D721Med (cell line): ENCODE measurements around the gene NPAS2.

Source experiments
- DNase-seq: peaks from one replicate; pipeline ENCODE4 v3.0.0; 2011; ENCODE audit warnings: low spot score; ENCODE audit not compliant: insufficient read length
- FAIRE-seq: peaks from 2 replicates; lab custom pipeline; 2011; peaks lifted over from hg19 to GRCh38; lab: Jason Lieb, UNC
- TF ChIP-seq, protein P1 (sequence below): IDR thresholded peaks from 2 replicates; pipeline ENCODE4 v1.5.1; 2012; ENCODE audit warnings: mild to moderate bottlenecking, control low read depth; ENCODE audit not compliant: insufficient read depth; ENCODE audit errors: missing control alignments

NPAS2 gene

DNA sequence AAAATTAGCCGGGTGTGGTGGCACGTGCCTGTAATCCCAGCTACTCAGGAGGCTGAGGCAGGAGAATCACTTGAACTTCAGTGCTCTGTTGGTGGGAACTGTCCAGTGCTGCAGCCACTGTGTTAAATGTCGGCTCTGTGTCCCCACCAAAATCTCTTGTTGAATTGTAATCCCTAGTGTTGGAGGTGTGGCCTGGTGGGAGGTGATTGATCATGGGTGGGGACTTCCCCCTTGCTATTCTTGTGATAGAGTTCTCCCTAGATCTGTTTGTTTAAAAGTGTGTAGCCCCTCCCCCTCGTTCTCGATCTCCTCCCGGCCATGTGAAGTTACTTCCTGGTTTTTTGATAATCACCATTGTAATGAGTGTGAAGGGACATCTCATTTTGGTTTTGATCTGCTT lies 172.3 kb downstream of the NPAS2 start:
- TF ChIP-seq, protein P1, sequence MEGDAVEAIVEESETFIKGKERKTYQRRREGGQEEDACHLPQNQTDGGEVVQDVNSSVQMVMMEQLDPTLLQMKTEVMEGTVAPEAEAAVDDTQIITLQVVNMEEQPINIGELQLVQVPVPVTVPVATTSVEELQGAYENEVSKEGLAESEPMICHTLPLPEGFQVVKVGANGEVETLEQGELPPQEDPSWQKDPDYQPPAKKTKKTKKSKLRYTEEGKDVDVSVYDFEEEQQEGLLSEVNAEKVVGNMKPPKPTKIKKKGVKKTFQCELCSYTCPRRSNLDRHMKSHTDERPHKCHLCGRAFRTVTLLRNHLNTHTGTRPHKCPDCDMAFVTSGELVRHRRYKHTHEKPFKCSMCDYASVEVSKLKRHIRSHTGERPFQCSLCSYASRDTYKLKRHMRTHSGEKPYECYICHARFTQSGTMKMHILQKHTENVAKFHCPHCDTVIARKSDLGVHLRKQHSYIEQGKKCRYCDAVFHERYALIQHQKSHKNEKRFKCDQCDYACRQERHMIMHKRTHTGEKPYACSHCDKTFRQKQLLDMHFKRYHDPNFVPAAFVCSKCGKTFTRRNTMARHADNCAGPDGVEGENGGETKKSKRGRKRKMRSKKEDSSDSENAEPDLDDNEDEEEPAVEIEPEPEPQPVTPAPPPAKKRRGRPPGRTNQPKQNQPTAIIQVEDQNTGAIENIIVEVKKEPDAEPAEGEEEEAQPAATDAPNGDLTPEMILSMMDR: no peak
- FAIRE-seq (no peak), DNase-seq (no peak)

DNA sequence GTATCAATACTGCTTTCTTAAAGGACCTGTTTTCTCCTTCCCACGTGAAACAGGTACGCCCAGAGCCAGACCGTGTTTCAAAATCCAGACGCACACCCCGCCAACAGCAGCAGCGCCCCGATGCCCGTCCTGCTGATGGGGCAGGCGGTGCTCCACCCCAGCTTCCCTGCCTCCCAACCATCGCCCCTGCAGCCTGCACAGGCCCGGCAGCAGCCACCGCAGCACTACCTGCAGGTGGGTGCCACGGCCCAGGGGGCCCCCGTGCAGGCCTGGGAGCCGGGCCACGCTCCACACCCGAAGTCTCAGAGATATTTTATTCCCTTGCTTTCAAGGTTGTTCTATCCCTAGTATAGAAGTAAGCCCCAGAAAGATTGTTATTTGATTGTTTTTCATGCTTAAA lies 173.4 kb downstream of the NPAS2 start:
- TF ChIP-seq, protein P1: no peak
- FAIRE-seq (no peak), DNase-seq (no peak)

DNA sequence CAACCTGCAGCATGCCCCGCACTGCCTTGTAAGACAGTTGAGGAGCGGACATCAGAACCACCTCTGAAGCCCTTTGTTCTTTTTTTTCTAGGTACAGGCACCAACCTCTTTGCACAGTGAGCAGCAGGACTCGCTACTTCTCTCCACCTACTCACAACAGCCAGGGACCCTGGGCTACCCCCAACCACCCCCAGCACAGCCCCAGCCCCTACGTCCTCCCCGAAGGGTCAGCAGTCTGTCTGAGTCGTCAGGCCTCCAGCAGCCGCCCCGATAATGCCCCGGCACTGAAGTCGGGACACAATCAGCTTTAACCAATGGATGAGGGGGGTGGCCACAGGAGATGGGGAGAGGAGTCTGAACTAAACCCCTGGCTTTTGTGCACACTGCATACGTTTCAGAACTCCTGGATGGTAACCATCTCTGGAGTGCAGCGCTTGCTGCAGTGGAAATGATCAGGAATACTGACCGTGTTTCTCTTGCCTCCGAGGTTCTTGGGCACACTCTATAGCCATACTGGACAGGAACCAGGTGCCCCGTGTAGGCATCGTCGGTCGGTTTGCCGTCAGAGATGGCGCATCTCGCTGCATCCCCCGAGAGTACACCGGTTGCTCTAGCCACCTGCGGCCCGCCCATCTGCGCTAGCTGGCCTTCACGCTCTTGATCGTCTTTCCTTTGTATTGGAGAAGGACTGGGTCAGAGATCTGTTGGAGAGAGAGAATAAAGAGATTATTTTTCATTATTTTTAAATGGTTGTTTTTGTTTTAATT lies 175.6 kb downstream of the NPAS2 start:
- no peak for DNase-seq
- no peak for FAIRE-seq
- TF ChIP-seq, protein P1: no peak

DNA sequence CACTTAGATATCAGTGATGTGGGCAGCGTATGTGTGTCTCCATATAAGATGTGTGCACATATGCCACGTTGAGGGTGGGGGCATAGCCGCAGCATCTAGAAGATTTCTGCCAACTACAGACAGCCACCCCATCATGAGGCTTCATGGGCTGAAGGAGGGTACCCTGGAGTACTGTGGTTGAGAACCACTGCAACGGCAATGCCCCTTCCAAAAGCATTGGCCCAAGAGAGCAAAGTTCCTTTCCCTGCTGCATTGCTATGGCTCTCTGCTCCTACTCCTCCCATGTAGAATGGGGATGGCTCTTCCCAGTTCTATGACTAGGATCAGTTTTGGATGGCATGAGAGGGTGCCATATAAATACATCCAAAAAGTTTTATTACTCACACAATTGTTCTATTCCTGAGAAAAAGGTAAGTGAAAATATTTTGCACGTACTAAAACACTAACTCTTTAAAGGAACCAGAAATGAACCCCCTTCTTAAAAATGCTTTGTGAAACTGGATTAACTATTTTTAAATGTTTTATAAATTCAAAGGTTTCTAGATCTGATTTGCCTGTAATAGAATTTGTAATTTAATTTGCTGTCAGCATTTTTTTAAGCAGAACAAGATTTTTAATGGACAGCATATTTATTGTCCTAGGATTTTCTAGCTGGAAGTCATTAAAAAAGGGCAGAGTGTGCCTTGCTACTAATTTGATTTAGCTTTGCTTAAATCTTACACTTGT lies 177.7 kb downstream of the NPAS2 start:
- TF ChIP-seq, protein P1: no peak
- FAIRE-seq (no peak), DNase-seq (no peak)

DNA sequence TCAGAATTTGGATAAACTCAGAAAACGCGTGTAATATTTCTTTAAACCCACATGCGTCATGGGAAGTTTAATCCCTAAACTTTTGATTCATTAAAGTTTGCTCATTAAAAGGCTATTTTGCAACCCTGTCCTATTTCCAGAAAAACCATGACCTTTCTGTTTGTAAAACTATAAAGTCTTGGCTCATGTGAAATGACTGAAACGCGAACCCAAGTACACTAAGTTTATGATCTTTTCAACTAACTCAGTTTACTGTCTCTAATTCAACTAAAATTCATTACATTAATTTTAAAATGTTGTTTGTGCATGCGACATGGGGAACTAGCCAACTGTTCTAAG lies 178.3 kb downstream of the NPAS2 start:
- TF ChIP-seq, protein P1: no peak
- FAIRE-seq (no peak), DNase-seq (no peak)

DNA sequence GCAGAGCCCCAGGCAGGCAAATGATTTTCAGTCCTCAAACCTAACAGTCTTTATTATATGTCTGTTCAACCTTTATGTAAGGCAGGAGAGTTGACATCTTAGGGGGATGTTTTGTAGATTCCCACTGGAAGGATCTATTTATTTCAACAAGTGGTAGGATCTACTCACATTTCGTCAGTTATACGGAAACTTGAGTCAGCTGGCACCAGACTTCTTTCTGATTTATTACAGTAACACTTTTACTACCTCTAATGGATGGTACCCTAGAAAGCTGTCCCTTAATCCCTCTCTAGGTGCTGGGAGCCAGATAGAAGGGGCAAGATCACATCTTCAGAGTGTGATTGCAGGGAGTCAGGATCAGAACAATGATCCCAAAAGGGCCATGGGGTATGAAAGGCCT lies 180.1 kb downstream of the NPAS2 start:
- FAIRE-seq (no peak), DNase-seq (no peak)
- TF ChIP-seq, protein P1: no peak
